Stimulated activated CD8-positive, alpha-beta memory T cell treated with anti-CD3 and anti-CD28 coated beads, Interleukin-7, amount 100 ng/mL, for 4 hours (primary cell): ENCODE data around the gene TMPRSS3.
A peak's percentile ranks its signal among the peaks of the same experiment; 100 is the strongest.

Experiments
- DNase-seq, 2 donors: peaks; one replicate each; pipeline ENCODE4 v3.0.0-alpha.2; 2020; ENCODE audit warnings: low read depth in 2 of 2

TMPRSS3 gene

DNA sequence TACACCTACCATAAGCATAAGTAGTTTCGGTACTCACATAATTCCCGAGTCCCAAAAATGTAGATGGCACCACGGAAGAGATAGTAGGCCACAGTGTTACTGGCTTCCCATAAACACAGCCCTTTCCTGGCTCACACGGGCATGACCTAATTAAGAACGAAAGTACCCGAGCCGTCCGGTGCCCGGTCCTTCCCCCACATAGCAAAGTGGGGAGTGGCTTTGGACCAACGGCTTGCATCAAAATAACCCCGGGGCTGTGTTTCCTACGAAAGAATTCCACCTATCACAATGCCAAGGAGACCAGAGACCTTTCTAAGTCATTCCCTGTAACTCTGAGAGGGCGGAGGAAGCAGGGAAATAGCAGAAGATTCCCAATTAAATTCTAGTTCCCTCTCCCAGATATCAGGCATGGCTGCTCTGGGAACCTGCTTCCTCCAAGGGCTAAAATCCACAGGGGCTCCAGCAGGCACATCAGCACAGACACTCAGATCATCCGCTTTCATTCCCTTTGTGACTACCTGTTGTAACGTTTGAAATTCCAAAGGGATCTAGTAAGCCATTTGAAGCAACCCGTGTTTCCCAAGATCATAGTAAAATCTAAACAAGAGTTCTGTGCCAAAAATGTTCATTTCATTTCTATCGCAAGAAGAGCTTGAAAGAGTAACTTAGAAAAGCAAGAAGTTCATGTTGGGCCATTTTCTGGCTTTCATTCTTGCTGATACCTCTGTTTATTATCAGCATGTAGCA, at the start of gene TMPRSS3:
Gene TMPRSS3 (minus strand): TSS at position 148 of the 747 bp plus-strand sequence. CDS start 635 bp downstream, outside the sequence.
- DNase-seq: no peak

DNA sequence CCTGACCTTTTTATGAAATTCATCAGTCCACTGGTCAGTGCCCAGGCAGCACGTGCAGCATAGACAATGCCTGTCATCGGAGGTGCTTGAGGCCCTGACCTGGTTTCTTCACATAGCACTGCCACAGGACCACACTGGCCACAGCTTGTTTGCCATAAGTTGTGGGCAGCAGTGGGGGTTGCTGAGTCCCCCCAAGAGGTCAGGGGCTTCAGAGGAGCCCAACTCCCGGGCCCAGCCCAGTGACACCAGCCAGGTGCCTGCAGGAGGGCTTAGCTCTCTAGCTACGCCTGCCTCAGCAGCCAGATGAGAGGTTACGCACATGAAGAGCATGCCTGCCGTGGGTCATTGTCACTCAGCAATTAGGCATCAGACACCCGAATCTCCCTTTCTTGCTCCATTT, 49.5 kb upstream of the TMPRSS3 start:
- no peak for DNase-seq

DNA sequence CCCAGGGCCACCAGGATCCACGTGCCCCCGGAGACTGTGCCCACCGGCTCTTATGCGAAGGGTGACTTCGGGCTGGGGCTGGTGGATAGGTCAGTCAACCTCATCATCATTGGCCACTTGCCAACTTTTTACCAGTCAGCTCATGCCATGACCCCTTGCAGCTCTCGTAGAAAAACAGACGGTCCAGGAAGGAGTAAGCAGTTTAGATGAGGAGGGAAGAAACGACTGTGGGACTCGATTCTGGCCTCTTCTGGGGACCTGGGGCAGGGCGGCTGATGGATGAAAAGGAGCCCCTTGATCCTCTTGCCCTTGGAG, 48.9 kb upstream of the TMPRSS3 start:
- DNase-seq: no peak

DNA sequence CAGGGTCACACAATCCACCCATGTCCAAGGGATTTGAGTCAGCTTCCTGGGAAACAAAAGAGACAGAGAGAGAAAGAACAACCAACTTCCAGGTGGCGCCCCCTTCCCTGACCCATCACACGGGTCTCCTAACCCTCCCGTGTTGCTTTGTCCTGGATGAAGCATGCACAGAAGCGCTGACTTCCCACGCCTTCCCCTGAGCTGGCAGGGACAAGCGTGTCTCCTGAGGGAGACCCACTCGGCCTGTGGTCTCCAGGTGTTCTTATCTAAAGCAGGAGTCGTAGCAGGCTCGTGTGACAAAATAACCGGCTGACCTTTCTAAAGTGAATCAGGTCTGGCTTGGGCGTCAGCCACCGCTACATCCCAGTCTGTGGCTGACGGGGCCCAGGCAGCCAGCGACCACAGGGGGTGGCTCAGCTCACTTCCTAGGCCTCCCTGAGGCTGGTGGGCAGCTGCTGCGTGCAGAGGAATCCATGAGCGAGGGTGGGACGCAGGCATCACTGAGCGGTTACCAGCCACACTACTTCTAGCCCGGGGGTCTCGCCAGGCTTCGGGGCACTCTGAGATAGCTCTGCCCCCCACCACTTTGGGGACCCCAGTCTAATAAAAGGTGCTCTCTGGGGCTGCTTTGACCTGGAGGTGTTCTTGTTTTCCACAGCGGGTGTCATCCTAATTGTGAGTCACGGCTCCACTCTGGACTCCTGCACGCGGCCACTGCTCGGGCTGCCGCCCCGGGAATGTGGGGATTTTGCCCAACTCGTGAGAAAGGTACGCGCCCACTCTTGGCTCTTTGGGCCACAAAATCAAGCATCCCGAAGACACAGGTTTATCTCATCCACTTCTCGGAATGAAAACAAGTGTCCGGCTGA, 48.3 kb upstream of the TMPRSS3 start:
- no peak for DNase-seq

DNA sequence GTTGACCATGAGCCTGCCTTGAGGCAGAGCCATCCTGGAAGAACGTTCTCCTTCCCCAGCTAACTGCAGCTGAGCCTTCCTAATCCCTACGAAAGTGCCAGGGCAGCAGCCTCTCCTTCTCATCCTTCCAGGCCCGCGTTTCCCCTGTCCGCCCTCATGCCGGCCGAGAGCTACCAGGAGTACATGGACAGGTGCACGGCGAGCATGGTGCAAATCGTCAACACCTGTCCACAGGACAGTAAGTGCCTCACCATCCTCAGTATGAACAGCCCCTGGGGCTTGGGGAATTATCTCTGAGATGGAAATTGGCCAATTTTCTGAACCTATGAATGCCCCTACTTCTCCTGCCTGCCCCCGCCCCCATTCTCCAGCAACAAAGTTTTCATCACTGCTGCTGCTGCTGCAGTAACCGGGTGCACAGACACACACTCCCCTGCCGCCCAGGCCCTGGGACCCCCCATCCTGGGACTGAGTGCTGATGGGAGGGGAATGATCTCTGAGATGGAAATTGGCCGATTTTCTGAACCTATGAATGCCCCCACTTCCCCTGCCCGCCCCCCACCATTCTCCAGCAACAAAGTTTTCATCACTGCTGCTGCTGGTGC, 47.4 kb upstream of the TMPRSS3 start:
- no peak for DNase-seq

DNA sequence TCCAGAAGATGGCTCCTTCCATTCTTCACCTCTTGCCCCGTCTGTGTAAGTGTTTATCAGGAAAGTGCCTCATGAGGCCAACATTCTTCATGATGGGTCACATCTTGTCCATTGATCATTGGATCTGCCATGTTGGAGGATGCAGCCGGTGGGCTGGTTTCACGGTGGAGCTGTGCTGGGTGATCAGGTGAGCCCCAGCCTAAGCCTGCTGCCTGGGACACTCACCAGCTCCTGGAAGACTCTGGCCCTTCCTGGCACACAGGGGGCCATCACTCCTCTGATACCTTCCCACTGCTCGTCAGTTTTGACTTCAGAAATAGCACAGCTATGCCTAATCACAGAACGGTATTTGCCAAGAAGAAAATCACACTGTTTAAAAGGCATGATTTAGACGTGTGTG, 46.1 kb upstream of the TMPRSS3 start:
- DNase-seq: no peak

DNA sequence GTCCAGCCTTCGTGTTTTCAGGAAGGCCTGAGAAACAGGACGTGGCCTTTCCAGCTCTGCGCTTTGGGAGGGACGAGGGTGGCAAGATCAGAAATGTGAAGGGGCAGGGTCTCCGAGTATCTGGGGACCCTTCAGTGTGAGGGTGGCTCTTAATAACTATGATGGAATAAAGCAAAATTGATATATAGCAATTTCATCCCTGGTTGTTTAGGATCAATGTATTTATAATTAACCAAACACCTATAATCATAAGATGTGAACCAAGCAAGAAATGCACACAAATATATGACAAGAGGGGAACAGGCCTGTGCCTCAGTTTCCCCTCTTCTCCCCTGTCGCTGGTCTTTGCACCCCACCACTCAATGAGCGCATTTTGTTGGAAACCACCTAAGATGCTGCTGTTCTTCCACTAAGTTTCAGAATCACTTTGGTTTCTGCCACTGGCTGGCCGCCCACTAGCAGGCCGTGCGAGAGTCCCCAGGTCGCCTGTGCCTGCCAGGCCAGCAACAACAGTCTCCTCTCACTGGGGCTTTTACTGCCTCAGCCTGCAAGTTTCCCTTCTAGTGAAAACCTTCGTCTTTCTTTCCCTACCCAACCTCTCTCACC, 44.4 kb upstream of the TMPRSS3 start:
- DNase-seq: no peak

DNA sequence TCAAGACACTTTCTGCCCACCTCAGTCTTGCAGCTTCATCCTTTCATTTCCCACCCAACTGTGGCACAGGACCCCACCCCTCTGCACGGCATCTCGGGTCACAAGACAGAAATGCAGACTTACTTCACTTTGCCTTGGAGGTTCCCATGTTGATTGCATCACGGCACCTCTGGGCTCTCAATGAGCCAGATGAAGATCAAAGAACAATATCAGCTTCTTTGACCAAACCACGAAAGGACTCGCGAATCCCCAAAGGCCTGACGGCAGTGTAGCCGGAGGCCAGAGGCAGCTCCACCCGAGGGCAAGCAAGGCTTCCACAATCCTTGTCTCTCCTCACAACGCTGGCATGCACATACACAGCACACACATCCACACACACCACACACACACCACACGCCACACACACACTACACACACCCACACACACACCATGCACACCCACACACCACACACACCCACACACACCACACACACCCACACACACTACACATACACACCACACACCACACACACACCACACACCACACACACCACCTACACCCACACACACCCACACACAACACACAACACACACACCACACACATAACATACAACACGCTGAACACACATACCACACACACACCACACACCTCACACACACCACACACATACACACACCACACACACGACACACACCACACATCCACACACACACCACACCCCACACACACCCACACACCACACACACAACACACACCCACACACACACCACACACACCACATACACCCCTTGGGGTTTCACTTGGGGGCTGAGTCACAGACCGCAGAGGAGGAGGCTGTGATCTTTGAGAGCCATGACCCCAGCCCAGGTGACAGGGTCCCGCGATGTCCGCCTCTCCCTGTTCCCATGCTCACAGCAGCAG, 43.7 kb upstream of the TMPRSS3 start:
- peak; percentile 53 to 64 for DNase-seq

DNA sequence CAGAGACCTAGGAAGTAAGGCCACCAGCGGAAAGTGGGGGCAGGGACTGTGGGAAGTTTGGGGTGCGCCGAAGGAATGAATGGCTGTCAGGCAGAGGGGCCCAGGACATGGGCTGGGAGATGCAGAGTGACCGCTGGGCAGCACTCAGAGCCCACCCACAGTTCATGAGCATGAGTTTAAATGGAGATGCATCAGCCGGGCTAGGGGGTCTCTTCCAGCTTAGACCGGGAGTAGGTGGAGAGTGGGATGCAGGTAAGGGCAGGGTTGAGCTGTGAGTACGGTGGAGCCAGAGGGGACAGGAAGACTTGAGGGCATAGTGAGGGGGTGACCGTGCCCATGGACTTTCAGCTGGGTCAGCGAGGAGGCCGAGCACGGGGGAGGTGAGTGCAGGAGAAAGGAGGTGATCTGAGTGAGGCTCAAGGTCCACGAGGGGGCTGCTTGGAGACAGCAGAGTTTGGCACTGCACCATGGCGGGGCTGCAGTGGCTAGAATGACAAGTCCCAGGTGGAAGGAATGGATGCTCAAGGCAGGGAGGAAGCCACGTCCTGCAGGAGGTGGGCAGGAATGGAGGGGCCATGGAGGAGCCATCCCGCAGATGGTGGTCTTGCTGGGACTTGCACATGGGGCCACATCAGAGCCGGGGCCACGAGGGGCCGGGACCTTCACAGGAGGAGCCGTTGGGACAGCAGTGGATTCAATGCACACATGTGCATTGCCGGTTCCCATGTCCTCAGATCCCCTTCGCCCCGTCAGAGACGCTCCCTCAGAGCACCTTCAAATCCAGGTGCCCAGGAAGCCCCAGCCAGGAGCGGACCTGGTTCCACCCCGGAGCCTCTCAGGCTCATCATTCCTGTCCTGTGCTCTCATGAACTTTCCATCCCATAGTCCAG, 42.7 kb upstream of the TMPRSS3 start:
- no peak for DNase-seq

DNA sequence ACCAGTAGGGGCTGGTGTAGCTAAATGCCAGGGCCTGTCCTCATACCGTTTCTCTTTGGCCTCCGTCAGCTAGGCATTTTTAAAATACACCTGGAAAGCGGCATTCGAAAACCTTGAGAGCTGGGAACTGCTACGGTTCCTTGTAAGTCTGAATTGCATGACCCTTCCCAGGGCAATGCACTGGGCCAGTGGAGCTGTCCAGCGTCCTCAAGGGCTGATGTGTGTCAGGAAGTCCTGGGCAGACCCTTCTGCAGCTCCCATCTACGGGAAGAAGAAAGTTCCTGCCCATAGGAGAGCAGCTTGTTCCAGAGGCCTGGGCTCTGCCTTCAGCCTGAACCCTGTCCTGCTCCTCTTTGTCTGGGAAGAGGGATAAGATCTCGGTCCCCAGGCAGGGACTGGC, 41.9 kb upstream of the TMPRSS3 start:
- no peak for DNase-seq

DNA sequence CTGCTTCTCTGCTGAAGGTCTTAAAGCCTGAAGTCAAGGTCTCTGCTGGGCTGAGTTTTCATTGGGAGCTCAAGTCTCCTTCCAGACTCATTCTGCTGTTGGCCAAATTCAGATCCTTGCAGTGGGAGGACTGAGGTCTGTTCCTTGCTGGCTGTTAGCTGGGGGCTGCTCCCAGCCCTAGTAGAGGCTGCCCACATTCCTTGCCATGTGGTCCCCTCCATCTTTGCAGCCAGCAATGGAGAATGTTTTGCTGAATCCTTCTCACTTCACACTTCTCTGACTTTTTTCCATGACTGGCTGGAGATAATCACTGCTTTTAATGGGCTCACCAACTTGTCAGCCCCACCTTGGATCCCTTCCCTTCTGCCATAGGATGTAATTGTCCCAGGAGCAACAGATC, 41.1 kb upstream of the TMPRSS3 start:
- DNase-seq: no peak

DNA sequence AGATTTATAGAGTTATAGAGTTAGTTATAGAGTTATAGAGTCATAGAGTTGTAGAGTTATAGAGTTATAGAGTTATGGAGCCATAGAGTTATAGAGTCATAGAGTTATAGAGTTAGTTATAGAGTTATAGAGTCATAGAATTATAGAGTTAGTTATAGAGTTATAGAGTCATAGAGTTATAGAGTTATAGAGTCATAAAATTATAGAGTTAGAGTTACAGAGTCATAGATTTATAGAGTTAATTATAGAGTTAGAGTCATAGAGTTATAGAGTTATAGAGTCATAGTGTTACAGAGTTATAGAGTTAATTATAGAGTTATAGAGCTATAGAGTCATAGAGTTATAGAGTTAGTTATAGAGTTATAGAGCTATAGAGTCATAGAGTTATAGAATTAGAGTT, 40.0 kb upstream of the TMPRSS3 start:
- no peak for DNase-seq

DNA sequence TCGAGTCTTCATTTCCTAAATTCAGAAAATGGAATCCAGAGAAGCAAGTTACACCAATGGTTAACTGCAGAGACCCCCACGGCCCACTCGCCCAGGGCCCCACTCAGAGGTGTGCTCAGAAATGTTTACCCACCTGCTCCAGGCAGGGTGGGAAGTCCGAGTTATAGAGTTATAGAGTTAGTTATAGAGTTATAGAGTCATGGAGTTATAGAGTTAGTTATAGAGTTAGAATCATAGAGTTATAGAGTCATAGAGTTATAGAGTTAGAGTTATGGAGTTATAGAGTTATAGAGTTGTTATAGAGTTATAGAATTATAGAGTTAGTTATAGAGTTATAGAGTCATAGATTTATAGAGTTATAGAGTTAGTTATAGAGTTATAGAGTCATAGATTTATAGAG, 39.5 kb upstream of the TMPRSS3 start:
- no peak for DNase-seq

DNA sequence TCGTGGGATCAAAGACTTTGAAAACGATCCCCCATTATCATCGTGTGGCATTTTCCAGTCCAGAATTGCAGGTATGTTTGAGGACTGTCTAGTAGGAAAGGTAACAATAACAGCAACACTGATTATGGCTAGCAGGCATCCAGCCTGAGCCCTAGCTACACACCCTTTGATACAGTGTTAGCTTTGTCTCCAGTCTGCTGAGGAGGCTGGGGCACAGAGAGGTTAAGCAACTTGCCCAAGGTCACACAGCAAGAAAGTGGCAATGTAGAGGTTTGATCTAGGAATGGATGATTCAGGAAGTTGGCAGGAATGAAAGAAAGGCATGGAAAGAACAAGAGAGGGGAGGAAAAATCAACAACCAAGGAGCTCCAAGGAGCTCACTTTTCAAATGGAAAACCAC, 39.0 kb upstream of the TMPRSS3 start:
- DNase-seq: no peak

DNA sequence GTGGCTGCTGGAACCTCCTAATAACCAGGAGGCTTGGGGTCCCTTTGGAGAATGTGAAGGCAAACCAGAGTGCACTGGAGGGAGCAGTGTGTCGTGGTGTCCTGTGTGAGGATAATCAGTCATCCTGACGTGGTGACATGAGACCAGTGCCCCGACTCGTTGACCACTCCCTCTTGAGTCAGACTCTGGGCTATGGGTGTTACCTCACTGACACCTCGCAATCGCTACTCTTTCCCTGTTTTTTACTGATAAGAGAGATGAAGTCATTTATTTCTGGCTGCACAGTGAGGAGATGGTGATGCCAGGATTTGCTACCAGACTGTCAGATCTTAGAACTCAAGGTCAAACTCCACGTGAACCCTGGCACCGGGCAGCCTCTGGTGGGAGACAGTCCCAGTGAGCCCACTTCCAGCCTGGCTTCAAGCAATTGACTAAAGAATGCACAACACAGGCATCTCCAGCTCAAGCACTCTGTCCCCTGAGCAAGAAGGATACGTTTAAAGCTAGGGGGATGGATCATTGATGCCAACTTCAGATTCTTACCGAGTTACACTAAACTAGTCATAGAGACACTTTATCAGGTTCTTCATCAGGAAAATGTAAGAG, 38.2 kb upstream of the TMPRSS3 start:
- no peak for DNase-seq

DNA sequence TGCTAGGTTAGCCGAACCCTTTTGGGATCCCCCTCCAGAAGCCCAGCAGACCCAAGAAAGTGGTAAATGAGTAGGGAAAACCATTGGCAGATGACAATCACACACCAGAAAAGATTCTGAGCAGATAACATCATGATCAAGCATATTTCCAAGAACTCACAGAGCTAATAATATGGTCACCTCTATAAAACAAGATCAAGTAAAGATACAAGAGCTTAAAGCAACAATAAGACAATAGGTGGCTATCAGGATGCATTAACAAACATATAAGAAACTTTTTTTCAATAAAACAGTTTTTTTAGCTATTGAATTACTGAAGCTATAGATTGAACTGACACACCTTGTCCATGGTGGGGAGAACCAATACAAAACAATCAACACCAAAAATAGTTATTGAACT, 36.8 kb upstream of the TMPRSS3 start:
- no peak for DNase-seq

DNA sequence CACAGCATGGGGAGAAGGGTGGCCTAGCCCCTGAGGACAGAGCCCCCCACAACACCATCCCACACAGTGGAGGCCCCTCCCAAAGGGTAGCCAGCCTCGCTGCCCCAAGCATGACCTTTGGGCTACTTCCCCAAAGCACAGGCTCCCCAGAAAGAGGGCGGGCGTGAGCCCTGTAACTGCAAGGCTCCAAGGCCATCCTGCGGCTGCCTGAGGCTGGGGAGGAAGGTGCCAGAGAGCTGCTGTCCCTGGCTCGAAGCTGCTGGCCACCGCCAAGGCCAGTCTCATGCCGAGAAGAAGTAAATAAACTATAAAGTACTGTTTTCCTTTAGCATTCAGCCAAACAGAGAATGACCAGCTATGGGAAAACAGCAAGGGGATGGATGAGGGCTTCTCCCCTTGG, 35.3 kb upstream of the TMPRSS3 start:
- DNase-seq: no peak

DNA sequence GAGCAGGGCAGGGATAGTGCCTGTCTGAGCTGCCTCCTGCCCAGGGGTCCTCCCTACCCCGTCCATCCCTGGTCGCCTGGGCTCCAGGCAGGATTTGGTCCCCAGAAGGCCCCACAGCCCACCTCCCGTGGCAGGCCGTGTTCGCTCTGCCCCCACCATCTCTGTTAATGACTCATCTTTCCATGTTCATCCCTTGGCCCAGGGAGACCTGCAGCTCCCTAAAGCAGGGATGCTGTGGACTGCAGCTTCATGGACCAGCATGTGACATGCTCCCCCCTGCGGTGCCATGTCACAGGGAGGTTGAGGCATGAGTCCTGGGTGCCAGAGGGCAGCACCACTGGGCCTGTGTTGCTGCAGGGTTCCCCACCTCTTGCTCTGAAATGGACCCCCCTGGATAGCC, 34.7 kb upstream of the TMPRSS3 start:
- no peak for DNase-seq

DNA sequence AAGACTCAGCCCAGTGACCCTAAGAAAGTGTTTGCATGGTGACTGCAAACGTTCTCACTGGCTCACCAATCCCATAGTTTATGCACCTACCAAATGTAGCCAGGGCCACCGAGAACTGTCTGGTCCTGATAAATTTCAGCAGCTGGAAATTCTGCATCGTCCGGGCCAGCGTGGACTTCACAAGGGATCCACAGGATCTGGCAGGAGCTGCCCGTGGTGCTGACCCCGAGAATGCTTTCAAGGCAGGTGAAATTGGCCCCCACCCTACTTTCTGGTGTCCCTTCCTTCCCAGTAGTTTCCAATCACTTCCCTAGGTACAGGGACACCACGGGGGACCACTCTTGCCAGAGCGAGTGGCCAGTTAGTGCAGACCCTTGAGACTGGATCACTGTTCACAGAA, 34.0 kb upstream of the TMPRSS3 start:
- no peak for DNase-seq

DNA sequence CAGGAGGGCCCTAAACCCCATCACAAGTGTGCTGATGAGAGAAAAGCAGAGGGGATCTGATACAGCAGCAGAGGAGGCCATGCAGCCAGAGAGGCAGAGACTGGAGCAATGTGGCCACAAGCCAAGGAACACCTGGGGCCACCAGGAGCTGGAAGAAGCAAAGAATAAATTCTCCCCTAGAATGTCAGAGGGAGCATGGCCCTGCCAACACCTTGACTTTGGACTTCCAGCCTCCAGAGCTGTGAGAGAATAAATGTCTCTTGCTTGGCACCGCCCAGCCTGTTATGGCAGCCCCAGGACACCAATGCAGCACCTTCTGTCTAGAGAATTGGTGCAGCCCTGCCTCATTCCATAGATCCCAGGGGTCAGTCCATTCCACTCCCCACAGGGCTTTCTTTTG, 33.2 kb upstream of the TMPRSS3 start:
- no peak for DNase-seq
